Activated naive CD8-positive, alpha-beta T cell treated with anti-CD3 and anti-CD28 coated beads, Interleukin-2, amount 50 U/mL, for 16 hours (primary cell): ENCODE results near the gene TIA1.

Source experiments
- DNase-seq: peaks from one replicate; pipeline ENCODE4 v3.0.0-alpha.2; 2020; ENCODE audit warnings: low read depth, low spot score

The TIA1 gene

GRCh38 chr2:70160545-70160944 is 87.9 kb downstream of the TIA1 start:
- no peak for DNase-seq
